Type B pancreatic cell (in vitro differentiated cells): ENCODE data around the gene SPIN3. TPM values are rescaled to one million over a fixed set of nuclear protein-coding genes. Genes with fewer than 3 reads are reported as not detected.
"Not testable (repeated sequence)": the region's sequence is repeated elsewhere in the genome, so short reads cannot be mapped to it uniquely, and the experiment has no call there.

ENCODE experiments used
- DNase-seq: peaks from one replicate; pipeline ENCODE4 v3.0.0; 2021; ENCODE audit warnings: mixed read lengths; ENCODE audit not compliant: unreplicated experiment; ENCODE audit errors: extremely low spot score
- H3K27ac Mint-ChIP-seq: 2 replicates; pipeline ENCODE4 v1.8.0; 2021; ENCODE audit warnings: mild to moderate bottlenecking, mixed read lengths
- H3K27me3 Mint-ChIP-seq: 2 replicates; pipeline ENCODE4 v1.8.0; 2021; ENCODE audit warnings: mixed read lengths
- H3K36me3 Mint-ChIP-seq: 2 replicates; pipeline ENCODE4 v1.8.0; 2021; ENCODE audit warnings: mixed read lengths
- H3K4me1 Mint-ChIP-seq: one replicate; pipeline ENCODE4 v1.8.0; 2021; ENCODE audit warnings: mixed read lengths; ENCODE audit not compliant: unreplicated experiment
- H3K4me3 Mint-ChIP-seq: 2 replicates; pipeline ENCODE4 v1.8.0; 2021; ENCODE audit warnings: mild to moderate bottlenecking, mixed read lengths
- H3K9me3 Mint-ChIP-seq: 2 replicates; pipeline ENCODE4 v1.8.0; 2021; ENCODE audit warnings: mixed read lengths
- total RNA-seq: library from RNA; stranded (reverse); gene quantifications from 2 replicates; pipeline ENCODE4 v1.2.1, GENCODE V29; 2021; ENCODE audit warnings: low replicate concordance
- TF ChIP-seq, protein P1 (sequence below): fragments of 200-600 bp; sonication (generic); conservative IDR thresholded peaks from 2 replicates; pipeline ENCODE4 v1.5.0; 2021; ENCODE audit warnings: antibody characterized with exemption, mild to moderate bottlenecking

Gene SPIN3
- total RNA-seq, 1 donor from 2014 or later, result 16.0 TPM

DNA sequence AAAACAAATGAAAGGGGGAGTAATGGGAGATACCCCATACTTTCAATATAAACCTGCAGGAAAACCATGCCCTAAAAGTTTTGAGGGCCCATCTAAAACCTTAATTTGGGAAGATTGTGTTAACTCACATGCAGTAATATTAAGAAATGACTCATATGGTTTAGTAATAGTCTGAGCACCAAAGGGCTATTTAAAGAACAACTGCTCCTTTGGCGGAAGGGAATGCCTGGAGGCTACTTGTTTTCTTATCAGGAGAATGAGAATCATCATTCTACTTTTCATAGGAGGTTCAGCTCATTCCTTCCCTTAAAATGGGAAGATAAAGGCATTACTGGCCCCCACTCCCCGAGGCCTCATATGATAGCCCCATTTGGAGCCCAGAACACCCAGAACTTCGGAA, 47.6 kb downstream of the SPIN3 start:
- no peaks in the 10 kb centered on the region for H3K4me1 Mint-ChIP-seq
- H3K36me3 Mint-ChIP-seq, result peaks cover 10% of the 10 kb centered on the region
- TF ChIP-seq, protein P1, sequence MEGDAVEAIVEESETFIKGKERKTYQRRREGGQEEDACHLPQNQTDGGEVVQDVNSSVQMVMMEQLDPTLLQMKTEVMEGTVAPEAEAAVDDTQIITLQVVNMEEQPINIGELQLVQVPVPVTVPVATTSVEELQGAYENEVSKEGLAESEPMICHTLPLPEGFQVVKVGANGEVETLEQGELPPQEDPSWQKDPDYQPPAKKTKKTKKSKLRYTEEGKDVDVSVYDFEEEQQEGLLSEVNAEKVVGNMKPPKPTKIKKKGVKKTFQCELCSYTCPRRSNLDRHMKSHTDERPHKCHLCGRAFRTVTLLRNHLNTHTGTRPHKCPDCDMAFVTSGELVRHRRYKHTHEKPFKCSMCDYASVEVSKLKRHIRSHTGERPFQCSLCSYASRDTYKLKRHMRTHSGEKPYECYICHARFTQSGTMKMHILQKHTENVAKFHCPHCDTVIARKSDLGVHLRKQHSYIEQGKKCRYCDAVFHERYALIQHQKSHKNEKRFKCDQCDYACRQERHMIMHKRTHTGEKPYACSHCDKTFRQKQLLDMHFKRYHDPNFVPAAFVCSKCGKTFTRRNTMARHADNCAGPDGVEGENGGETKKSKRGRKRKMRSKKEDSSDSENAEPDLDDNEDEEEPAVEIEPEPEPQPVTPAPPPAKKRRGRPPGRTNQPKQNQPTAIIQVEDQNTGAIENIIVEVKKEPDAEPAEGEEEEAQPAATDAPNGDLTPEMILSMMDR, result no peak
- no peak overlapping the region for H3K4me3 Mint-ChIP-seq
- H3K9me3 Mint-ChIP-seq, result peaks cover 6% of the 10 kb centered on the region
- no peaks in the 10 kb centered on the region for H3K27me3 Mint-ChIP-seq
- H3K27ac Mint-ChIP-seq, result no peak overlapping the region
- no peak for DNase-seq

DNA sequence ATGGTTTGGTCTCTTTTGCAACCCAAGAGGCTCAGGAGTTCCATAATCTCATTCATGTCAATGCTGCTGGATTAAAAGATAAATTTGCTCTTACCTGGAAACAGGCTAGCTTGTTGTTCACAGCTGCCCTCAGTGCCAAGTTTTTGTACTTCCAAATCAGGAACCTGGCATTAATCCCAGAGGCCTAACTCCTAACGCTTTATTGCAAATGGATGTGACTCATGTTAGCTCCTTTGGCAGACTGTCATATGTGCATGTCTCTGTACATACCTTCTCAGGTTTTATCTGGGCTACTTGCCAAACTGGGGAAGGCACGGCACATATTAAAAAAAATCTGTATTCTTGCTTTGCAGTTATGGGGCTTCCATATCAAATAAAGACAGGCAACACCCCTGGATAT, 49.1 kb downstream of the SPIN3 start:
- not testable (repeated sequence) for H3K4me3 Mint-ChIP-seq, DNase-seq, H3K36me3 Mint-ChIP-seq, H3K27ac Mint-ChIP-seq, H3K4me1 Mint-ChIP-seq, H3K27me3 Mint-ChIP-seq, H3K9me3 Mint-ChIP-seq

DNA sequence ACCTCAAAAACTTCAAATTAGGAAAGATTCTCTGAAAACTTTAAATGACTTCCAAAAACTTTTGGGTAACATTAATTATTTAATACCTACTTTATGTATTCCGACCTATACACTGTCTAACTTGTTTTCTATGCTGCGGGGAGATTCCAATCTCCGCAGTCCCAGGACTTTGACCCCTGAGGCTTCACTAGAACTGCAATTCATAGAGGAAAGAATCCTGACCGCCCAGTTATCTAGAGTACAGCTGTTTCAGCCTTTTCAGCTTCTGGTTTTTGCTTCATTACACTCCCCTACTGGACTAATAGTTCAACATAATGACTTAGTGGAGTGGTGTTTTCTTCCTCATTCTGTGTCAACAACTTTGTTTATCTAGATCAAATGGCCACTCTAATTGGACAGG, 50.1 kb downstream of the SPIN3 start:
- not testable (repeated sequence) for H3K9me3 Mint-ChIP-seq, H3K27me3 Mint-ChIP-seq, H3K4me1 Mint-ChIP-seq, DNase-seq, H3K36me3 Mint-ChIP-seq, H3K27ac Mint-ChIP-seq, H3K4me3 Mint-ChIP-seq

DNA sequence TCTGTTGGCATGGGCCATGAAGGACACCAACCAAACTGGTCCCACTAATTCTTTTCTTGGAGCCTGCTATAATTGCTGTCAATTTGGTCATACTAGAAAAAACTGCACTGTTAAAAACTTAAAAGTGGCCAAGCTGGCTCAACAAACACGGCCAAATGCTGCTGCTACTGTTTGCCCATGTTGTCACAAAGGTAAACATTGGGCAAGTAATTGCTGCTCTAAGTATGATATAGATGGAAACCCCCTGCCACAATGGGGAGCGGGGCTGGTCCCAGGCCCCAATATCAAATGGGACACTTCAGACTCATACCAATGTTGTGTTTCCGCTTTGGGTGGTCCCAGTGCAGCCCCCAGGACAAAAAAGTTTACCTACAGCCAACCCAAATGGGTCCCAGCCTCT, 52.1 kb downstream of the SPIN3 start:
- no peak overlapping the region for H3K27ac Mint-ChIP-seq
- H3K9me3 Mint-ChIP-seq, result no peaks in the 10 kb centered on the region
- TF ChIP-seq, protein P1, result no peak
- no peaks in the 10 kb centered on the region for H3K27me3 Mint-ChIP-seq
- DNase-seq, result no peak
- H3K36me3 Mint-ChIP-seq, result no peaks in the 10 kb centered on the region
- H3K4me1 Mint-ChIP-seq, result no peaks in the 10 kb centered on the region
- H3K4me3 Mint-ChIP-seq, result no peak overlapping the region

Other genes starting within 250 kb of the SPIN3 start
- gene SPIN2B, start 126.0 kb upstream of the SPIN3 start, total RNA-seq, result 12.0 and 16.4 TPM in 2 replicates
- 1.1 and 2.6 TPM in 2 replicates for gene SPIN2A, start 141.9 kb upstream of the SPIN3 start, total RNA-seq